SH-SY5Y (cell line): ENCODE measurements around the gene RAB11FIP2.

Experiments
- GATA2 ChIP-seq: IDR thresholded peaks from 2 replicates; pipeline ENCODE4 v1.6.1; 2011; ENCODE audit warnings: mild to moderate bottlenecking, low read depth, low read length
- GATA3 ChIP-seq: IDR thresholded peaks from 2 replicates; pipeline ENCODE4 v1.6.1; 2011; ENCODE audit warnings: low read depth, mild to moderate bottlenecking, low read length, moderate library complexity

The RAB11FIP2 gene

DNA sequence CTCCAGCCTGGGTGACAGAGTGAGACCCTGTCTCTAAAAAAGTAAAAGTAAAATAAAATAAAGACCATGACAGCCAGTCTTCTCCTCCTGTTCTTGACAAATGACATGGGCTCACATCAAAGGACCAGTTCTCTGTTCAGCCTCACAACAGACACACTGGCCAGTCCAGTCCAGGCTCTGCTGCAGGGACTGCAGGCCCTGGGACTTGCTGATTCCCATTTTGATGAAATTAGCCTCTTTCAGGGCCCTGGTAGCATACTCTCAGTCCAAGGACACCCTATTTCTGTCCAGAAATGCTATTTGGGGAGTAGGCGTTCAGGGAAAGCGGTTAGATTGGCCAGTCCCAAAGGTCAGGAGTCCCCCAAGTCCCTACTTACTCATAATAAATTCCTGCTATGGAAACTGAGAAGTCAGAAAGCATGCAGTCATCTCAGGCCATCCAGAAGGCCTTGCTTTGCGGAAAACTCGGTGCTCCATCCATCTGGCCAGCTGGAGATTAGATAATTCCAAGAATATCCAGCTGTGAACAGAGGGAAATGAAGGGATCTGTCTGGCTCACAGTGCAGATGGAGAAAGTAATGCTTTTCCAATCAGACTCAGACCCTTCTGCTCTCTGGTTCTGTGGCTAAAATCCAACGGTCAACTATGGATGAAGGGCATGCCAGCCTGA is 74.4 kb downstream of the RAB11FIP2 start:
- no peak for TF ChIP-seq GATA3
- no peak for TF ChIP-seq GATA2

DNA sequence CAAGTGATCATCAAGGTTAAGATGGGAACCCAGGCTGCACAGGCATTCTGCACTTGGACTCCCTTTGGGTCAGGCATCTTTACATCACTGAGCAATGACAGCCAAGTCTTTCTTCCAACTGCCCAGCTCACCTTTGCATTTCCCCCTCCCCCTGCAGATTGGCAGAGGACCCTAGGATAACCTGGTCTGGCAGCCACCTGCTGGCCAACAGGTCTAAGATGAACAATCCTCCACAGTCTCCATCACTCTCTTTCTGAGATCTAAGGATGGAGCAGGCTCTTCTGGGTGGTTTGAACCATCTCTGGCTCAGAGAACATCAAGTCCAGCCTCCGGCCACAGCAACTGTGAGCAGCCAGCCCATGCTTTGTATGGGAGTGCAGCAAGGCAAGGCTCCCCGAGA is 75.8 kb downstream of the RAB11FIP2 start:
- TF ChIP-seq GATA3 = no peak
- no peak for TF ChIP-seq GATA2

DNA sequence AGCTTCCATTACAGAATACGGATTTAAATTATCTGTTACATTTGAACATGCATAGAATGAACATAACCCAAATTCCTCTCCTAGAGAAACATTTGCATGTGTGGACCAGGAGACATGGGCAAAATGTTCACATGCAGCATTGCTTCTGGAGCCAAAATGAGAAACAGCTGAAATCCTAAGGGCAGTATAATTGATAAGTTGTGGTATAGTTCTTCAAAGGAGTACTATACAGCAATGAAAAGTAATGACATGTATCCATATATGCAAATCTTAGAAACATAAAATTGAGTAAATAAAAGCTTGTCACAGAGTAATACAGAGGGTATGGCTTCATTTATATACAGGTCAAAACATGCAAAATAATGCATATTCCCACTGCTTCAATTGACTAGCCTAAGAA is 77.1 kb downstream of the RAB11FIP2 start:
- no peak for TF ChIP-seq GATA2
- TF ChIP-seq GATA3 = no peak

DNA sequence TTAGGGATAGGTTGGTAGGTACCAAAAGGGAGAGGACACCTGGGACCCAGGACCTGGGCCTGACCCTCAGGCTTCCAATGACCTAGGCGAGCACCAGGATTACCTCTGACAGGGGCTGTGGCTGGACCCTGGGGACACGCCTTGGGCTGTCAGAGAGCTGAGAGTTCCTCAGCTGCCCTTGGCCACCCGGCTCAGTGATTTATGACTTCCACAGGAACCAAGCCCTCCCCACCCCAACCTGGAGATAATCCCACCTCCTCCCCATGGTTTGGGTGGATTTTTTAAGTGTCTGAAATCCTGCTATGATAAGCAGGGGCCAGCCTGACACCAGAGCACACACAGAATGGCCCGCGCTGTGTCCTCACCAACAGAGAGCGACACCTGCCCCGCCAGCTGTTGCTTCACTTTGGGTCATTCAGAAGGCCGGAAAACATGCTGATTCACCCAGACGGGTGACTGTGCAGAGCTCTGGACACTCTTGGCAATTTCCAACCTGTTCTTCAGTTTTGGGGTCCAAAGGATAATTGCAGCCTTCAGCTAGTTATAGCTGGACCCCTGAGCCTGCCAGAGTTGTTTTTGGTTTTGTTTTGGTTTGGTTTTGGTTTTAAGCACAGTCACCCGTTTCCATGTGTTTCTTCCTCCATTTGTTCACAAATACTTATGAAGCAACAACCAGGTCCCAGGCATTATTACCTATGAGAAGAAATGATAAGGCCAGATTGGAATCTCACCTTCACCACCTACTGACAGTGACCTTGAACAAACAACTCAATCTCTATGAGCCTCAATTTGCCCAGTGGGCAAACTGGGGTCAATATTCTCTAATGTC is 78.2 kb downstream of the RAB11FIP2 start:
- TF ChIP-seq GATA2 = no peak
- TF ChIP-seq GATA3 = no peak

DNA sequence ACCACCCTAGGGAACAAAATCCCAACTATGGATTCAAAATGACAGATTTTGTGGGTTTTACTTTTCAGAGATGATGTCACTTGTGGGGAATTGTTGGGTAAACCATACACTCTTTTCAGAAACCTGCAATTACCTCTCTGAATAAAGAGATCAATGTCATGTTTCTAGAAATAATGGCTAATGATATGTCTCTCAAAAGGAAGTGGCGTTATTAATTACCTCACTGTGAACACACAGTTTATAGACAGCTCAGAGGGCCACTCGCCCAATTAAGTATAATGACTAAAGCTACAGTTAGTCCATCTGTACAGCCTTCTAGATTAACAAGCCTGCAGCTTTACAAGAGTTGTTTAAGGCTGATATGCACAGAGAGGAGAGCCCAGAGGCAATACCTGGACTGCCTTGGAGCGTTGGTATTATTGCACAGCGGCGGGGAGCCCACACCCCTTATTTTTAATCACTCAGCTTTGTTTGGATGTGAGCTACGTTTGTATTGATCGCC is 79.5 kb downstream of the RAB11FIP2 start:
- TF ChIP-seq GATA2 (no peak), GATA3 (no peak)

DNA sequence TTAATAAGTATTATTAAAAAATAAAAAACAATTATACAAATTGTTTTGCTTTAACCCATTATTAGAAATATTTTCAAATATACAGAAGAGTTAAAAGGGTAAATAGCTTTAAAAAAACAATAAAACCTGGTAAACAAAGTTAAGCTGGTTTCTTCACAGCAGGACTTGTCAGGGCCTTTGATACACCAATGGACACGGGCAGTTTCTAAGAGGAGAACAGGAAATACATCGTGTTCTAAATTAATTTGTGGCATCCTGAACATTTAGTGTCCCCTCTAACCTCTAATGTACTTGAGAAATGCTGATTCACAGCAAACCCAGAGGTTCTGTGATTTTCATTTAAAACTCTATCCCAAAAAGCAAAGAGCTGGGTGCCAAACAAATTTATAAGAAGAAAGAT is 80.8 kb downstream of the RAB11FIP2 start:
- TF ChIP-seq GATA3 (no peak), GATA2 (no peak)

DNA sequence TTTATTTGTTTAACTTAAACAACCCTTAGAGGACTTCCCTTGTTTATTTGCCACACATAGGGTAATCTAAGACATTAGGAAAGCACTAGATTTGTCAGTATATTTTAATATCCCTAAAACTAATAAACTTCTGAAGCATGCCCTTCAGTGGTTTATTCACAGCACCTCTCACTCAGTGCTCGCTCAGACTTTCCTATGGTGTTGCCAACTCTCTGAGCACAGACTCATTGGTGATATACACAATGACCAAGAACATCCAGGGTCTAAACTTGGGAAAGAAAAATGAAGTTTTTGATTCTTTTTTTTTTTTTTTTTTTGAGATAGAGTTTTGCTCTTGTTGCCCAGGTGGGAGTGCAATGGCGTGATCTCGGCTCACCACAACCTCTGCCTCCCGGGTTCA is 82.2 kb downstream of the RAB11FIP2 start:
- no peak for TF ChIP-seq GATA2
- no peak for TF ChIP-seq GATA3

DNA sequence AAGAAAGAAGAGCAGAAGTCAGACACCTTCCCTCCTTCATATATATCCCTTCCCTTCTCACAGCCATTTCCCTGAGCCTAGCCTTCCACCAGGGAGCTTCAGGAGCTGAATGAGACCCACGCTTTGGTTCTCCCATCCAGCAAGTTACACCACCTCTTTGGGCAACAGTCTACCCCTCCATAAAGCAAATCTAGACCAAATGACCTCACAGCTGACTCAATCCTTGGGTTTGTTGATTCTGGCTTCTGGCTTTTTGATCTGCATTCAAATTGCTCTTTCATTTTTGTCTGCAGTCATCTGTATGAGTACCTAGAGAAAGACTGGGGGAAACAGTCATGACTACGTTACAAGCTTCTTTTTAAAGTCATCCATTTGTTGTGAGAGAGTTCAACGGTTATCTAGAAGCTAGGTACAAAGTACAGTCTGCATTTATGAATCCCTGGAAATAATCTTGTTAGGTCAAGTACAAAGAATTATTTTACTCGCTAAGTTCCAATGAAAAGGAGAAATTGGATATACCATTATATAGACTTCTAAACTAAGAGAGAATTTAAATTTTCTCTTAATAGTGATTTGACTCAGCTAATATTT is 86.3 kb downstream of the RAB11FIP2 start:
- TF ChIP-seq GATA3 (no peak), GATA2 (no peak)

DNA sequence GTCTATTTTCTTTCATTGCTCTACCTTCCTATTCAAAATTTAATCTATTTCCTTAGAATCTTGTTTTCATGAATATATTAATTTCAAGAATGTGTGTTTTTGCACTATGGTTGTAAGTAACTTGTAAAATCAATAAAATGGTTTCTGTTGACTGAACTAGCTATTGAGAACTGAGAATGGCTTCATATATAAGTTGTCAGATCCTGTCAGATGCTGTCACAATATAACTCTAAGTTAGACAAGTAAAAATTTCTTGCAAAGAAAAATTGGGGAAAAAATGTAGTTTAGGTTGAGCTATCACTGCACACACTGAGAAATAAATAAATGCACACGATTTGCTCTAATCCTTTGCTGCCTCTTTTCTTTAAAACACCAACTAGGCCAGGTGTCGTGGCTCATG is 89.8 kb downstream of the RAB11FIP2 start:
- TF ChIP-seq GATA3 (no peak), GATA2 (no peak)

DNA sequence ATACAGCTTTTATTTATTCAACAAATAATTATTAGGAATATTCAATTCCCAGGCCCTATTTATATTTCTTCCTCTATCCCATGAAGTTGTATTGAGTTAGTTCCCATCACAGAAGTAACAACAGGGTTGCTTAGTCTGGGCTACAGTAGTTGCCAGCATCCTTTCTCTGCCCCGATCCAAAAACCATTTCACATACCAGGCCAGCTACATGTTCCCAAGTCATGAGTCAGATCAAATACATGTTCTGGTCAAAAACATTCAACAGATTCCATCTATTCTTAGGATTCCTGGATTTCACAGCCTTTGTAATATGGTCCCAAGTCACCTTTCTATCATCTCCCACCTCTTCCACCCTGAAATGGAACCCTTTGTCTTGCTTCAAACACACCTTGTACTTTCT is 91.6 kb downstream of the RAB11FIP2 start:
- no peak for TF ChIP-seq GATA3
- TF ChIP-seq GATA2 = no peak
